WI38 (cell line): Measurements from ENCODE around the gene PRR15L.

Experiments used
- H3K4me3 ChIP-seq: 2 replicates; pipeline ENCODE4 v1.5.1; 2011; ENCODE audit warnings: low read depth, mild to moderate bottlenecking, control low read depth, low read length
- CTCF ChIP-seq: IDR thresholded peaks from 2 replicates; pipeline ENCODE4 v1.5.1; 2012; ENCODE audit warnings: low read depth, mild to moderate bottlenecking, control low read depth, low read length

Gene PRR15L

GRCh38 chr17:47918991-47919390 lies 38.7 kb downstream of the PRR15L start:
- no peak overlapping the region for H3K4me3 ChIP-seq
- no peak for TF ChIP-seq CTCF

- TF ChIP-seq CTCF: no peak
- H3K4me3 ChIP-seq: no peak overlapping the region
Observed at GRCh38 chr17:47918006-47918405, 39.7 kb downstream of the PRR15L start.

DNA sequence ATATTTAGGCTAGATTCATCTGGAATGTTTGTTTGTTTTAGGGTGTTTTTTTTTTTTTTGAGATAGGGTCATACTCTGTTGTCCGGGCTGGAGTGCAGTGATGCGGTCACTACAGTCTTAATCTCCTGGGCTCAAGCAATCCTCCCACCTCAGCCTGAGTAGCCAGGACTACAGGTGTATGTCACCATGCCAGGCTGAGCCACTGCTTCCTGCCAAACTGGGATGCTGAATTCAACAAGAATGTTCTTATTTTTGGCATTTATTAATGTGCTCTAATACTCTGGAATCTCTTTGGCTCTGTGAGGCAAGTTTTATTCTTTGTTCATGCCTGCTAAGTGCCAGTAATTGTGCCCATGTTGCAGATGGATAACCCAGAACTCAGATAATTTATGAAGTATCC lies 40.1 kb downstream of the PRR15L start:
- no peak overlapping the region for H3K4me3 ChIP-seq
- TF ChIP-seq CTCF: no peak

DNA sequence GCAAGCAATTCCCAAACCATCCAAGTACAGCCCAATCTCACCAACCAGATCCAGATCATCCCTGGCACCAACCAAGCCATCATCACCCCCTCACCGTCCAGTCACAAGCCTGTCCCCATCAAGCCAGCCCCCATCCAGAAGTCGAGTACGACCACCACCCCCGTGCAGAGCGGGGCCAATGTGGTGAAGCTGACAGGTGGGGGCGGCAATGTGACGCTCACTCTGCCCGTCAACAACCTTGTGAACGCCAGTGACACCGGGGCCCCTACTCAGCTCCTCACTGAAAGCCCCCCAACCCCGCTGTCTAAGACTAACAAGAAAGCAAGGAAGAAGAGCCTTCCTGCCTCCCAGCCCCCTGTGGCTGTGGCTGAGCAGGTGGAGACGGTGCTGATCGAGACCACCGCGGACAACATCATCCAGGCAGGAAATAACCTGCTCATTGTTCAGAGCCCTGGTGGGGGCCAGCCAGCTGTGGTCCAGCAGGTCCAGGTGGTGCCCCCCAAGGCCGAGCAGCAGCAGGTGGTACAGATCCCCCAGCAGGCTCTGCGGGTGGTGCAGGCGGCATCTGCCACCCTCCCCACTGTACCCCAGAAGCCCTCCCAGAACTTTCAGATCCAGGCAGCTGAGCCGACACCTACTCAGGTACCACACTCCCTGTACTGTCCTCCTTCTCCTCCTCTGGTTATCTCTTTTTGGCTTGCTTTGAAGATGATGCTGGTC lies 41.0 kb downstream of the PRR15L start:
- TF ChIP-seq CTCF: no peak
- no peak overlapping the region for H3K4me3 ChIP-seq

DNA sequence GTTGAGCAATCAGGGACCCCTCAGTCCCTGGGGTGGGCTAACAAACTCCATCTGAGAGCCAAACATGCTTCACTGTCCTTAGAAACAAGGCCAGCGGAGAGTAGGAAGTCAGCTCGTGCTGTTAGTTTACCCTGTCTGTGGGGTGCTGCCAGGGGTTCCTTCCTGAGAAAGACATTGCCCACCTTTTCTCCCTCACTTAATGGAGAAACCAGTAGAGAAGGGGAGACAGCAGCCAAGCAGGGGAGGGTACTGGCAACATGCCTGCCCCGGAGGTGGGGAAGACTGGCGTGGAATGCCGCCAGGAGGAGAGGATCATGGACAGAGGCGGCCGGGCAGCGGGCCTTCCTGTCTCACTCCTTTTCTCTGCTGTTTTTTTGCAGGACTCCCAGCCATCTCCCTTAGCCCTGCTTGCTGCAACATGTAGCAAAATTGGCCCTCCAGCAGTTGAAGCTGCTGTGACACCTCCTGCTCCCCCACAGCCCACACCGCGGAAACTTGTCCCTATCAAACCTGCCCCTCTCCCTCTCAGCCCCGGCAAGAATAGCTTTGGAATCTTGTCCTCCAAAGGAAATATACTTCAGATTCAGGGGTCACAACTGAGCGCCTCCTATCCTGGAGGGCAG lies 41.8 kb downstream of the PRR15L start:
- no peak for TF ChIP-seq CTCF
- H3K4me3 ChIP-seq: no peak overlapping the region

GRCh38 chr17:47914306-47914948 lies 43.3 kb downstream of the PRR15L start:
- TF ChIP-seq CTCF: no peak
- H3K4me3 ChIP-seq: no peak overlapping the region

DNA sequence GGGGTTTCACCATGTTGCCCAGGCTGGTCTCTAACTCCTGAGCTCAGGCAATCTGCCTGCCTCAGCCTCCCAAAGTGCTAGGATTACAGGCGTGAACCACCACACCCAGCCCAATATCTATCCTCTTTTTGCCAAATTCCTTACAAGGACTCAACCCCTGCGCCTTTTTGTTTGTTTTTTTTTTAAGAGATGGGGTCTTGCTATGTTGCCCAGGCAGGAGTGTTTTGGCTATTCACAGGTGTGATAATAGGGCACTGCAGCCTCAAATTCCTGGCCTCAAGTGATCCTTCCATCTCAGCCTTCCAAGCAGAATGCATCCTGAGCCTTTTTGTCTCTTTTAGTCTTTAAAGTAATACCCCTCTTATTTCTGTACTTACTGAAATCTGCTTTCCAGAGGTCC lies 44.6 kb downstream of the PRR15L start:
- H3K4me3 ChIP-seq: no peak overlapping the region
- TF ChIP-seq CTCF: no peak
